ENCODE measurements around the gene GH1.
A peak's percentile ranks its signal among the peaks of the same experiment; 100 is the strongest.
"Not testable (repeated sequence)": the region's sequence is repeated elsewhere in the genome, so short reads cannot be mapped to it uniquely, and the experiment has no call there.

Gene GH1

GRCh38 chr17:63925615-63926014 lies 7.0 kb upstream of the GH1 start:
- DNase-seq: no peak

GRCh38 chr17:63922402-63922801 lies 3.8 kb upstream of the GH1 start:
- DNase-seq: not testable (repeated sequence)

- not testable (repeated sequence) for DNase-seq
These were observed 2.1 kb upstream of the GH1 start for GRCh38 chr17:63920779-63921178.

- not testable (repeated sequence) for DNase-seq
These were observed 1.4 kb upstream of the GH1 start for GRCh38 chr17:63920050-63920449.

- DNase-seq: peak; percentile 37 to 52 (median 41)
These were observed 678 bp upstream of the GH1 start for GRCh38 chr17:63919311-63919723.

GRCh38 chr17:63918305-63918704 lies 334 bp downstream of the GH1 start:
- DNase-seq: no peak

GRCh38 chr17:63917646-63918045 lies 993 bp downstream of the GH1 start:
- no peak for DNase-seq

GRCh38 chr17:63917206-63917605 lies 1.4 kb downstream of the GH1 start:
- not testable (repeated sequence) for DNase-seq

GRCh38 chr17:63916566-63917185 lies 2.0 kb downstream of the GH1 start:
- DNase-seq: no peak

GRCh38 chr17:63915753-63916152 lies 2.9 kb downstream of the GH1 start:
- not testable (repeated sequence) for DNase-seq

- DNase-seq: no peak
These were observed 4.2 kb downstream of the GH1 start for GRCh38 chr17:63914471-63914870.

- DNase-seq: peak; percentile 15 to 61 (median 31)
These were observed 7.0 kb downstream of the GH1 start for GRCh38 chr17:63911657-63912100.

- no peak for DNase-seq
These were observed 7.5 kb downstream of the GH1 start, which contains the start of gene CSHL1 for GRCh38 chr17:63911041-63911635. Gene CSHL1 (minus strand): TSS chr17:63911258. CDS start chr17:63911196, 62 bp downstream.

GRCh38 chr17:63910096-63910495 lies 8.5 kb downstream of the GH1 start:
- DNase-seq: no peak

- DNase-seq: not testable (repeated sequence)
These were observed 9.1 kb downstream of the GH1 start for GRCh38 chr17:63909586-63909985.

GRCh38 chr17:63907161-63907778 lies 11.4 kb downstream of the GH1 start:
- DNase-seq: not testable (repeated sequence)

GRCh38 chr17:63904796-63905195 lies 13.8 kb downstream of the GH1 start:
- DNase-seq: not testable (repeated sequence)

GRCh38 chr17:63903787-63904201 lies 14.8 kb downstream of the GH1 start:
- DNase-seq: not testable (repeated sequence)

- not testable (repeated sequence) for DNase-seq
These were observed 16.7 kb downstream of the GH1 start for GRCh38 chr17:63901971-63902370.

- not testable (repeated sequence) for DNase-seq
These were observed 19.5 kb downstream of the GH1 start for GRCh38 chr17:63898899-63899798.

GRCh38 chr17:63896524-63897354 lies 21.9 kb downstream of the GH1 start, which contains the start of gene CSH1:
Gene CSH1 (minus strand): TSS chr17:63896574. CDS start chr17:63896511, 63 bp downstream.
- DNase-seq: not testable (repeated sequence)

- not testable (repeated sequence) for DNase-seq
These were observed 23.8 kb downstream of the GH1 start for GRCh38 chr17:63894821-63895220.

Measured in activated CD4-positive, CD25-positive, alpha-beta regulatory T cell (primary cell).